Nephron progenitor cell (in vitro differentiated cells): ENCODE measurements around the gene C20orf204.

Source experiments
- DNase-seq: peaks from one replicate; pipeline ENCODE4 v3.0.0; 2021
- H3K27ac Mint-ChIP-seq: 2 replicates; pipeline ENCODE4 v1.8.0; 2021; ENCODE audit warnings: mild to moderate bottlenecking, moderate library complexity, mixed read lengths
- H3K27me3 Mint-ChIP-seq: 2 replicates; pipeline ENCODE4 v1.8.0; 2021; ENCODE audit warnings: mild to moderate bottlenecking, low read depth, mixed read lengths; ENCODE audit not compliant: poor library complexity
- H3K36me3 Mint-ChIP-seq: 2 replicates; pipeline ENCODE4 v1.8.0; 2021; ENCODE audit warnings: low read depth, mixed read lengths
- H3K4me1 Mint-ChIP-seq: 2 replicates; pipeline ENCODE4 v1.8.0; 2021; ENCODE audit warnings: mixed read lengths
- H3K4me3 Mint-ChIP-seq: 2 replicates; pipeline ENCODE4 v1.8.0; 2021; ENCODE audit warnings: mild to moderate bottlenecking, moderate library complexity, mixed read lengths
- H3K9me3 Mint-ChIP-seq: 2 replicates; pipeline ENCODE4 v1.8.0; 2021; ENCODE audit warnings: mild to moderate bottlenecking, moderate library complexity, mixed read lengths
- TF ChIP-seq, protein P1 (sequence below): fragments of 200-600 bp; sonication (generic); IDR thresholded peaks from 2 replicates; pipeline ENCODE4 v1.5.0; 2021; ENCODE audit warnings: antibody characterized with exemption

The C20orf204 gene

DNA sequence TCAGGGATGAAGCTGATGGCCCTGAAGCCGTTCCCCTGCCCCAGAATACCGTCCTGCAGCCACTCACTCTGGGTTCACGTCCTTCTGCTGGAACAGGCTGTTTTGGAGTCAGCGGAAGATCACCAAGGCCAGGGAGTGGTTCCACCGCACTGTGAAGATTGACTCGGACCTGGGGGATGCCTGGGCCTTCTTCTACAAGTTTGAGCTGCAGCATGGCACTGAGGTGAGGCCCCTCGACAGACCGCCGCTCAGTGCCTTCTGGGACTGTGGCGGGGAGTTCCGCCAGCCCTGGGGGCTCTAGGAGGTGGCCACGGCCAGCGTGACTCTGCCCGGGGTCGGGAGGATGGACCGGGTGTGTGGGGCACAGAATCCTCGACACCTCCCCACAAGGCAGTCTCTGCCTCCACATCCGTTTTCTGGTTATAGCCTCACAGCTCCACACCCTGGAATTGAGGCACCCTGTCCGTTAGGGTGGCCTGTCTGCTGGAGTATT is 4.1 kb upstream of the C20orf204 start:
- Mint-ChIP-seq H3K4me3 (no peak overlapping the region), H3K27me3 (peaks cover 11% of the 10 kb centered on the region), H3K9me3 (no peaks in the 10 kb centered on the region), H3K4me1 (peaks cover 28% of the 10 kb centered on the region), H3K27ac (no peak overlapping the region), H3K36me3 (peaks cover 53% of the 10 kb centered on the region)
- TF ChIP-seq, protein P1, sequence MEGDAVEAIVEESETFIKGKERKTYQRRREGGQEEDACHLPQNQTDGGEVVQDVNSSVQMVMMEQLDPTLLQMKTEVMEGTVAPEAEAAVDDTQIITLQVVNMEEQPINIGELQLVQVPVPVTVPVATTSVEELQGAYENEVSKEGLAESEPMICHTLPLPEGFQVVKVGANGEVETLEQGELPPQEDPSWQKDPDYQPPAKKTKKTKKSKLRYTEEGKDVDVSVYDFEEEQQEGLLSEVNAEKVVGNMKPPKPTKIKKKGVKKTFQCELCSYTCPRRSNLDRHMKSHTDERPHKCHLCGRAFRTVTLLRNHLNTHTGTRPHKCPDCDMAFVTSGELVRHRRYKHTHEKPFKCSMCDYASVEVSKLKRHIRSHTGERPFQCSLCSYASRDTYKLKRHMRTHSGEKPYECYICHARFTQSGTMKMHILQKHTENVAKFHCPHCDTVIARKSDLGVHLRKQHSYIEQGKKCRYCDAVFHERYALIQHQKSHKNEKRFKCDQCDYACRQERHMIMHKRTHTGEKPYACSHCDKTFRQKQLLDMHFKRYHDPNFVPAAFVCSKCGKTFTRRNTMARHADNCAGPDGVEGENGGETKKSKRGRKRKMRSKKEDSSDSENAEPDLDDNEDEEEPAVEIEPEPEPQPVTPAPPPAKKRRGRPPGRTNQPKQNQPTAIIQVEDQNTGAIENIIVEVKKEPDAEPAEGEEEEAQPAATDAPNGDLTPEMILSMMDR: no peak
- no peak for DNase-seq

DNA sequence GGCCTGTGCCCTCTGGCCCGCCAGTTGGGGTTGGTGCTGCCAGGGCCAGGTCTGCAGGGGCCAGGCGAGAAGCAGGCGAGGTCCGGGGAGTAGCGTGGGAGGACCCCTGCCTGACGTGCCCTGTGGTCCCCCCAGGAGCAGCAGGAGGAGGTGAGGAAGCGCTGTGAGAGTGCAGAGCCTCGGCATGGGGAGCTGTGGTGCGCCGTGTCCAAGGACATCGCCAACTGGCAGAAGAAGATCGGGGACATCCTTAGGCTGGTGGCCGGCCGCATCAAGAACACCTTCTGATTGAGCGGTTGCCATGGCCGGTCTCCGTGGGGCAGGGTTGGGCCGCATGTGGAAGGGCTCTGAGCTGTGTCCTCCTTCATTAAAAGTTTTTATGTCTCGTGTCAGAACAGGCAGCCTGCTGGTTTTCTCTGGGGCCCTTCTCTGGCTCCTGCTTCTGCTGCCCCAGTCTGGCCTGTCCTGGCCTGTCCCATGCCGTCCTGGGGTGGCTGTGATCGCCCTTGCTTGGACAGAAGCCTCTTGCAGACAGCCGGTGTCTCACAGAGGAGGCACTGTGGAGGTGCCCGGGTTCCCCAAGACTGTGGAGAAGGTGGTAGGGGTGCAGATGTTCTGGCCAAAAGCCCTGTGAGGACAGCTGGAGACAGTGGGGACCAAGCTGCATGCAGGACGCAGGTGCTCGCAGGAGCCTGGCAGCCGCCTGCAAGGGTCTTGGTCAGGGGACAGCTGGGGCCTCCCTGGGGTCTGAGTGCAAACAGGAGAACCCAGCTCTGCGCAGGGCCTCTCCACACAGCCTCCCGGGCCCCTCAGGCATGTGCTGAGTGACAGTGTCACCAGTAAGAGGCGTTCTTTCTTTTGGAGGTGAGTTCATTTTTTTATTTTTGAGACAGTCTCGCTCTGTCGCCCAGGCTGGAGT is 3.0 kb upstream of the C20orf204 start:
- H3K36me3 Mint-ChIP-seq: peaks cover 43% of the 10 kb centered on the region
- H3K27ac Mint-ChIP-seq: no peak overlapping the region

DNA sequence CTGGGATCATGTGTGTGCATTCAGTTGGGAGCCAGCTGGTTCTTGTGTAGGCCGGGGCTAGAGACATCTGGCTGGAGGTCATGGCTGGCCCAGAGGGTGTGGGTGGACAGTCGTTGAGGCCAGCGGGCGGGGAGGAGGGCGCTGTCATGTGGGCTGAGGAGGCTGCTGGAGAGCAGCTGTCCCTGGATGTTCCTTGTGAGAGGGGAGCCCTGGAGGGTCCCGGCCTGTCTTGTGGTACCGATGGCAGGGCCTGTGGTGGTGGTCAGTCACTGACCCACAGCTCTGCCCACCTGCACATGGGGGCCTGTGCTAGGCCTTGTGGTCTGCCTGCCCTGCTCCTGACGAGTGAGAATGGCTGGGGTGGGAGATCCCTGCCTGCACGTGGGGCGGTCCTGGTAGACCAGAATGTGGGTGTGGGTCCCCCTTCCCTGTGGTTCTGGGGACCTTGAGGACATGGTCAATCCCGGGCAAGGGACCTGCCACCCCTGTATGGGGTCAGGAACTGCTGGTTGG is 1.9 kb upstream of the C20orf204 start:
- TF ChIP-seq, protein P1: no peak
- DNase-seq: no peak
- Mint-ChIP-seq H3K4me1 (peaks cover 36% of the 10 kb centered on the region), H3K9me3 (no peaks in the 10 kb centered on the region), H3K27me3 (peaks cover 27% of the 10 kb centered on the region), H3K27ac (no peak overlapping the region), H3K4me3 (no peak overlapping the region), H3K36me3 (peaks cover 37% of the 10 kb centered on the region)

More for the DNA sequence above, 3.0 kb upstream of the C20orf204 start:
- TF ChIP-seq, protein P1: no peak
- no peak overlapping the region for H3K4me3 Mint-ChIP-seq
- H3K9me3 Mint-ChIP-seq: no peaks in the 10 kb centered on the region
- H3K4me1 Mint-ChIP-seq: peaks cover 36% of the 10 kb centered on the region
- DNase-seq: no peak
- H3K27me3 Mint-ChIP-seq: peaks cover 20% of the 10 kb centered on the region

DNA sequence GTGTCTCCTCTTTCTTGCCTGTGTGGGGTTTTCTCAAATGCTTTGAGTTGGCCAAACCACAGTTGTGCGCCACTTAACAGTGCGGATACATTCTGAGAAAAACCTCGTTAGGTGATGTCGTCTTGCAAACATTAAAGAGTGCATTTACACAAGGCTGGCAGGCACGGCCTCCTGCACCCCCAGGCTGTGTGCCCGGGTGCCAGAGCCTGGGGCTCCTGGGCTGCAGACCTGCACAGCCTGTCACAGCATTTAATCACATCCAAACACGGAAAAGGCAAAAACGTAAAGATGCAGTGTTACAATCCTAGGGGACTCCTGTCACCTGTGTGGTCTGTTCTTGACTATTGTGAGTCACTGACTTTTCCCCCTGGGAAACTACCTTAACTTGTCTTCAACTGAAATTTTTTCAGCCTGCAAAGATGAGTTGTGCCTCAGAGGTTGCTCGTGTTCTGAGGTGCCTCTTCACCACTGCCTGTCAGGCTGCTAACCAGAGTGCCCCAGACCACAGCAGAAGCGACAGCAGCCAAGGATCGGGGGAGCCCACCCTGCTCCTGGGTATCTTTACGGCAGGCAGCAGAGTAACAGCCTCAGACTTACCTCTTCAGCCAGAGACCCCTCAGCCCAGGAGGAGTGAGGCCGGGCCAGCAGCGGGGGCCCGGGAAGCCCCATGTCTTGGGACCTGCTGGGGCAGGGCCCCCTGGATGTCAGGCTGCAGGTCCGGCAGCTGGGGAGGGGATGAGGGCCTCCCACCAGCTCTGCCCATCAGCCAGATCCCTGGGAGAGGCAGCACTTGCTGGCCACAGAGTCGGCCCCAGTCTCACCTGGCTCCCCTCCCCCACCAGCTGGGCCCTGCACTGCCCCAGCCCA is 683 bp upstream of the C20orf204 start:
- H3K4me3 Mint-ChIP-seq: no peak overlapping the region
- no peak overlapping the region for H3K27ac Mint-ChIP-seq
- H3K36me3 Mint-ChIP-seq: peaks cover 28% of the 10 kb centered on the region
- DNase-seq: no peak
- peaks cover 40% of the 10 kb centered on the region for H3K27me3 Mint-ChIP-seq
- TF ChIP-seq, protein P1: no peak
- peaks cover 45% of the 10 kb centered on the region for H3K4me1 Mint-ChIP-seq
- H3K9me3 Mint-ChIP-seq: no peaks in the 10 kb centered on the region

DNA sequence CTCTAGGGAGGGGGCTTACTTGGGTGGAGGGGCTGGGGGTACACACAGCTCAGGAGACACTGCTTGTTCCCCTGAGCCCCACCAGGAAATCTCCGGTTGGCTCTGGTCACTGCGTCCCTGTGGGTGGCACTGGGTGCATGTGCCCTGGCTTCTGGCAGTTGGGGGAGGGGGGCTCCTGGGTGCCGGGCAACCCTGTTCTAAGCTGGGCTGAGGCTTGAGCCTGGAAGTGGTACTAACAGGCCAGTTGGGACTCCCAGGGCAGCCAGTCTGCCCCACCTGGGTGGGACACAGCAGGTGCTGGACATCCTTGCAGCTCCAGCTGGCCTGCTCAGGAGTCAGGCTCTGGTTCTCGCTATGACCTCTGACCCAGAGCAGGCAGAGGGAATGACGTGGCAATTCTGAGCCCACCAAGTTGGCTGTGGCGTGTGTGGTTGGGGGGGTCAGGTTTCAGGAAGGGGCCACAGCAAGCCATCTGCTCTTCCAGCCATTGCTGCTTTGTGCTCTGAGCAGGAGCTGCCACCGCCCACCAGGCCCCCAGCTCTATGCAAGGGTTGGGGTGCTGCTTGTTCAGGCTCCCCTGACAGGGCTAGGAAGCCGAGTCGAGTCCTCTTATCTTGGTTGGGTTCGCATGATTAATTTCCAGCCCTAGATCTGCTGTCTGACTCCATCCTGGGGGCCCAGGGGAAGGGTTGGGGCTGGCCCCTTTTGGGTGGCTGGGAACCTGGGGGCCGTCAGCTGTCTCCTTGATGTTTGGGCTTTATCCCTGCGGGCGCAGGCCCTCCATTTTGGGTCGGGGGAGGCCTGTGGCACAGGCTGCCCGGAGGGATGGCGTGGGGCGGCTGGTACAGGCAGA is 590 bp downstream of the C20orf204 start:
- peaks cover 15% of the 10 kb centered on the region for H3K36me3 Mint-ChIP-seq
- TF ChIP-seq, protein P1: no peak
- DNase-seq: no peak
- peaks cover 53% of the 10 kb centered on the region for H3K27me3 Mint-ChIP-seq
- no peak overlapping the region for H3K27ac Mint-ChIP-seq
- H3K9me3 Mint-ChIP-seq: no peaks in the 10 kb centered on the region
- no peak overlapping the region for H3K4me3 Mint-ChIP-seq
- peaks cover 45% of the 10 kb centered on the region for H3K4me1 Mint-ChIP-seq
